HepG2 (cell line): ENCODE data around the gene FAM240A. TPM values are rescaled to one million over a fixed set of nuclear protein-coding genes. Genes with fewer than 3 reads are reported as not detected.

ENCODE experiments used
- ATAC-seq: fragments of 200-7000 bp; cut with Tn5 transposase; 3 replicates; pipeline ENCODE4 v1.9.1; 2020; ENCODE audit warnings: mild to moderate bottlenecking, moderate library complexity
- BruUV-seq: library from RNA; stranded (reverse); fragments of 400-500 nt; replicated peaks from 2 replicates; lab custom pipeline; 2021; lab: Mats Ljungman, UMichigan
- CTCF ChIA-PET: fragments of 300-600 bp; formaldehyde crosslinking; extraction: SDS; loops from one replicate; lab custom pipeline; 2021; ENCODE audit warnings: low total read pairs, inconsistent platforms, low intra/inter-chr PET ratio; lab: Yijun Ruan, JAX
- POLR2A ChIA-PET: fragments of 350-600 bp; sonication (Branson Sonifier 250); formaldehyde crosslinking; loops from one replicate; lab custom pipeline; 2020; ENCODE audit warnings: antibody characterized with exemption, inconsistent platforms; lab: Yijun Ruan, JAX
- DNase-seq: peaks from one replicate; pipeline ENCODE4 v3.0.0-alpha.2; 2015; ENCODE audit warnings: low spot score
- FAIRE-seq: peaks from 3 replicates; lab custom pipeline; 2011; peaks lifted over from hg19 to GRCh38; lab: Jason Lieb, UNC
- H2AFZ ChIP-seq: one replicate; pipeline ENCODE4 v1.6.1; 2011; ENCODE audit warnings: low read length, inconsistent platforms
- H3K27ac ChIP-seq: fragments of 300-600 bp; 3 replicates; pipeline ENCODE4 v1.8.0; 2011; ENCODE audit warnings: mixed run types, mild to moderate bottlenecking, mixed read lengths, low read length, inconsistent platforms; ENCODE audit not compliant: insufficient read depth; ENCODE audit errors: extremely low read length
- H3K27me3 ChIP-seq, 2 experiments: fragments of 200-600 bp in 1 of 2; 2 replicates in 1 of 2; 3 replicates in 1 of 2; pipeline versions ENCODE4 v1.6.0 to v1.8.0; 2011; ENCODE audit warnings: low read length in 2 of 2, mild to moderate bottlenecking in 2 of 2, moderate library complexity in 2 of 2, inconsistent platforms in 1 of 2; ENCODE audit not compliant: insufficient read depth in 2 of 2, control insufficient read depth in 1 of 2
- H3K36me3 ChIP-seq, 2 experiments: fragments of 200-600 bp in 1 of 2; replicated peaks in 1 of 2; 2 replicates in 1 of 2; 3 replicates in 1 of 2; pipeline versions ENCODE4 v1.5.1 to v1.8.0; 2011; ENCODE audit warnings: low read length in 2 of 2, inconsistent platforms in 1 of 2; ENCODE audit not compliant: insufficient read depth in 2 of 2, control insufficient read depth in 1 of 2
- H3K4me1 ChIP-seq: 2 replicates; pipeline ENCODE4 v1.5.1; 2012; ENCODE audit warnings: low read length, inconsistent platforms; ENCODE audit not compliant: insufficient read depth
- H3K4me2 ChIP-seq: 2 replicates; pipeline ENCODE4 v1.6.0; 2011; ENCODE audit warnings: low read depth, low read length, inconsistent platforms
- H3K4me3 ChIP-seq, 3 experiments: fragments of 200-600 bp in 1 of 3; sonication (generic), shearing (Covaris generic) in 1 of 3; replicated peaks in 1 of 3; 2 replicates each; pipeline ENCODE4 v1.5.1; 2011 to 2016; ENCODE audit warnings: low read length in 3 of 3, inconsistent platforms in 2 of 3, low read depth in 2 of 3, mild to moderate bottlenecking in 2 of 3, control low read depth in 1 of 3, mixed read lengths in 1 of 3; ENCODE audit not compliant: insufficient read depth in 1 of 3
- H3K79me2 ChIP-seq: one replicate; pipeline ENCODE4 v1.6.1; 2011; ENCODE audit warnings: low read length, inconsistent platforms; ENCODE audit not compliant: insufficient read depth
- H3K9ac ChIP-seq: 2 replicates; pipeline ENCODE4 v1.6.0; 2011; ENCODE audit warnings: mild to moderate bottlenecking, low read depth, low read length, inconsistent platforms; ENCODE audit not compliant: insufficient read depth
- H3K9me3 ChIP-seq: 2 replicates; pipeline ENCODE4 v1.5.1; 2012; ENCODE audit warnings: mild to moderate bottlenecking, low read length
- H4K20me1 ChIP-seq: 2 replicates; pipeline ENCODE4 v1.6.0; 2011; ENCODE audit warnings: inconsistent platforms, mild to moderate bottlenecking, low read length, moderate library complexity; ENCODE audit not compliant: insufficient read depth
- KDM5A ChIP-seq: fragments of 200-600 bp; sonication (generic); IDR thresholded peaks from 2 replicates; pipeline ENCODE4 v1.7.0; 2018; ENCODE audit warnings: antibody characterized with exemption, mild to moderate bottlenecking, low read length, borderline replicate concordance
- WGBS: methylation state at CpG from one replicate; pipeline ENCODE4 v1.1.6; 2017; ENCODE audit warnings: low lambda C conversion rate; 5-methylcytosine and 5-hydroxymethylcytosine counted together
- in situ Hi-C: cut with HindIII; loops from 2 replicates; pipeline ENCODE4 v1.10.0; 2017; ENCODE audit warnings: low pct_unique_long_range_greater_than_20kb; ENCODE audit not compliant: extremely low pct_ligation_motif_present
- intact Hi-C: fragments of 100-400 bp; cut with micrococcal nuclease; formaldehyde crosslinking; loops from one replicate; pipeline ENCODE4 v1.10.0; 2022; ENCODE audit not compliant: unreplicated experiment
- polyA plus RNA-seq, 8 experiments: library from polyadenylated mRNA; depleted of rRNA in 3 of 8; stranded (reverse) in 7 of 8; unstranded in 1 of 8; fragments of >200 nt; fragmentation: Illumina TruSeq in 4 of 8; extraction: Trizol in 4 of 8; gene quantifications; 2 replicates each; pipeline versions ENCODE4 v1.2.1 to v1.2.3, GENCODE V29; 2011 to 2016; ENCODE audit warnings: low read depth in 4 of 8, missing spikeins in 1 of 8, mixed read lengths in 1 of 8; ENCODE audit not compliant: insufficient read depth in 1 of 8
- total RNA-seq, 5 experiments: library from RNA; depleted of rRNA; stranded (reverse); fragments of >200 nt; fragmentation: Illumina TruSeq; extraction: Trizol; gene quantifications; 2 replicates each; pipeline ENCODE4 v1.2.3, GENCODE V29; 2016; ENCODE audit warnings: low read depth in 1 of 5
- TF ChIP-seq, protein P1 (sequence below), 2 experiments: IDR thresholded peaks; 2 replicates each; pipeline ENCODE4 v1.6.1; 2011 to 2012; ENCODE audit warnings: low read length in 2 of 2, borderline replicate concordance in 1 of 2, low read depth in 1 of 2, mild to moderate bottlenecking in 1 of 2, moderate library complexity in 1 of 2

The FAM240A gene
- total and polyA plus RNA-seq, 2 of the 13 experiments (the other 11 are each of a cell fraction or from before 2014, with no cell fraction given), result not detected

DNA sequence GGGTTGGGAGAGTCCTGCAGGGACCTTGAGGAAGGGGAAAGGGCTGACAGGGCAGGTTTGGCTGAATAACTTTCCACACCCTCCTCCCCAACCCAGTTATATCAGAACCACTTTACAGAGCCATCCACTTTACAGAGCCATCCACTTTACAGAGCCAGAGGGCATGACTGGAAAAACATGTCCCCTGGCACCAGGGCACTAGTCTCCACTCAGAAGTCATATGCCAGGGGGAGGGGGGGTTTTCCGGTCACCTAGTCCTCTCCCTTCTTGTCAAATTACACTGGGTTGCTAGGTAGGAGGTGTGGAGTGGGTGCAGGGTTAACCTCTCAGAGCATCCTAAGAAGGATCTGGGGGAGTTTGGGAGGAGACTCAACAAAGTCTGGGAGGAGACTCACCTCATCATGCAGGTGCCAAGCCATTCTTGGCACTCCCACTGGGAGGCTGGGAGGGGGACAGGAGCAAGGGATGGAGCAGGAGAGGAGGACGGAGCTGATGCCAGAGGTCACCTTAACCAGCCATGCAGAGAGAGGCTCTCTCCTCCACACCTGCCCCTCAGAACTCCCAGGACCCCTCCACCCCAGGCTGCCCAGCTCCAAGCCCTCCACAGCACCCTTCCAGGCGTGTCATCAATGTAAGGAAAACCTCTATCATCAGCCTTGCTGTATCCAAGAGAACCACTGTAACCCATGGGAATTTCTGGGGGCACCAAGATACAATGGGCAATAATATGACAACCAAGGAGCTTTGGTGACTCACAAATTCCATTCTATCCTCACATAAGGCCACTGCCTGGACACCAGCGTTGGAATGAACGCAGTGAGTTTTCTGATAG is 47.9 kb upstream of the FAM240A start:
- 88% methylated on average over 4 of the region's 5 CpGs for WGBS
- intact Hi-C loops, result no loop called here

More for the DNA sequence above, 47.9 kb upstream of the FAM240A start:
- H4K20me1 ChIP-seq, result no peaks in the 10 kb centered on the region
- TF ChIP-seq KDM5A, result no peak
- TF ChIP-seq, protein P1, sequence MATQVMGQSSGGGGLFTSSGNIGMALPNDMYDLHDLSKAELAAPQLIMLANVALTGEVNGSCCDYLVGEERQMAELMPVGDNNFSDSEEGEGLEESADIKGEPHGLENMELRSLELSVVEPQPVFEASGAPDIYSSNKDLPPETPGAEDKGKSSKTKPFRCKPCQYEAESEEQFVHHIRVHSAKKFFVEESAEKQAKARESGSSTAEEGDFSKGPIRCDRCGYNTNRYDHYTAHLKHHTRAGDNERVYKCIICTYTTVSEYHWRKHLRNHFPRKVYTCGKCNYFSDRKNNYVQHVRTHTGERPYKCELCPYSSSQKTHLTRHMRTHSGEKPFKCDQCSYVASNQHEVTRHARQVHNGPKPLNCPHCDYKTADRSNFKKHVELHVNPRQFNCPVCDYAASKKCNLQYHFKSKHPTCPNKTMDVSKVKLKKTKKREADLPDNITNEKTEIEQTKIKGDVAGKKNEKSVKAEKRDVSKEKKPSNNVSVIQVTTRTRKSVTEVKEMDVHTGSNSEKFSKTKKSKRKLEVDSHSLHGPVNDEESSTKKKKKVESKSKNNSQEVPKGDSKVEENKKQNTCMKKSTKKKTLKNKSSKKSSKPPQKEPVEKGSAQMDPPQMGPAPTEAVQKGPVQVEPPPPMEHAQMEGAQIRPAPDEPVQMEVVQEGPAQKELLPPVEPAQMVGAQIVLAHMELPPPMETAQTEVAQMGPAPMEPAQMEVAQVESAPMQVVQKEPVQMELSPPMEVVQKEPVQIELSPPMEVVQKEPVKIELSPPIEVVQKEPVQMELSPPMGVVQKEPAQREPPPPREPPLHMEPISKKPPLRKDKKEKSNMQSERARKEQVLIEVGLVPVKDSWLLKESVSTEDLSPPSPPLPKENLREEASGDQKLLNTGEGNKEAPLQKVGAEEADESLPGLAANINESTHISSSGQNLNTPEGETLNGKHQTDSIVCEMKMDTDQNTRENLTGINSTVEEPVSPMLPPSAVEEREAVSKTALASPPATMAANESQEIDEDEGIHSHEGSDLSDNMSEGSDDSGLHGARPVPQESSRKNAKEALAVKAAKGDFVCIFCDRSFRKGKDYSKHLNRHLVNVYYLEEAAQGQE (IDR thresholded peaks at IDR 0.05; ENCODE audit: borderline replicate concordance in 1 of 2, low read depth in 1 of 2, low read length in 2 of 2), result no peak
- no TSS peak for BruUV-seq
- H2AFZ ChIP-seq, result no peak overlapping the region
- H3K79me2 ChIP-seq, result no peaks in the 10 kb centered on the region
- H3K27ac ChIP-seq, result no peak overlapping the region
- CTCF ChIA-PET, result no interaction called here
- H3K4me1 ChIP-seq, result peaks cover 17% of the 10 kb centered on the region
- FAIRE-seq (no peak), DNase-seq (no peak), ATAC-seq (no peak)
- peaks cover 0 to 5% of the 10 kb centered on the region in 2 experiments; a peak in 3 of 5 replicates for H3K27me3 ChIP-seq
- no peak overlapping the region for H3K9ac ChIP-seq
- POLR2A ChIA-PET, result interaction anchor here (1.8 kb wide), 1 partner anchor 22 kb away, joined by 4 read pairs; no protein-coding TSS in a partner anchor
- H3K4me3 ChIP-seq, result no peak overlapping the region
- no peak overlapping the region for H3K4me2 ChIP-seq
- no peaks in the 10 kb centered on the region for H3K36me3 ChIP-seq
- H3K9me3 ChIP-seq, result no peaks in the 10 kb centered on the region
- in situ Hi-C loops, result no loop called here
